Measurements from ENCODE around the gene DACH2.

- TF ChIP-seq CTCF (IDR thresholded peaks at IDR 0.05) (no peak), POLR2A (IDR thresholded peaks at IDR 0.05) (no peak)
These were observed 566.2 kb downstream of the DACH2 start for GRCh38 chrX:86714441-86714840.
